ENCODE results near the gene GNB1.

DNA sequence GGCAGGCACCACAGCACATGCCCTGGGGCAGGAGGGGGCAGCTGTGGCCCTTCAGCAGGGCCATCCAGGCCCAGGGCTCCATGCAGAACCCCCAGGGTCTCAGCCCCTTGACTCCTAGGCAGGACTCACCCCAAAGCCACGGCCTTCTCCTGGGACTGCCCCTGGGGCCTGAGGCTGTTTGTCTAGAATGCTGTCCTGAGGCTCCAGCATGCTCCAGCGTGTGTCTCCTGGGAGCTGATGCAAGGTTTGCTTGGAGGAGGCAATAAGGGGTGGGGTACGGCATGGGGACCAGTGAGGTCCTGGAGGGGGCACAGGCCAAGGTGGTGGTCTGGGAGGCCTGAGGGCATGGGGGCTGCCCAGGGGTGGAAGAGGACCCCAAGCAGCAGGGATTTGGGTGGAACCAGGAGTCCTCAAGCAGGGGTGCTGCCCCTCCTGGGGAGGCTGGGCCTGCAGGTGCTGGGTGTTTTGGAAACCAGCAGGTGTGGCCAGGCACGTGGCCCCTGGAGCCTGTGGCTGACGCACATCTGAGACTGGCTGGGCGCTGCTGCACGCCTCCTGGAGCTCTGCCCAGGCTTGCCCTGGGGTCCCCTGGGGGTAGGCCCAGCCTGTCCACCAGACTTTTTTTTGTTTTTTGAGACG, 16.3 kb upstream of the GNB1 start:
- TF ChIP-seq CTCF (conservative IDR thresholded peaks at IDR 0.05; ENCODE audit: low read depth, low read length) (no peak), CEBPB (IDR thresholded peaks at IDR 0.05; ENCODE audit: low read depth, low read length) (no peak), MAFK (IDR thresholded peaks at IDR 0.05; ENCODE audit: low read depth, low read length) (no peak), FOS (IDR thresholded peaks at IDR 0.05; ENCODE audit: low read depth, low read length) (no peak), RAD21 (IDR thresholded peaks at IDR 0.05; ENCODE audit: low read length) (no peak), BHLHE40 (IDR thresholded peaks at IDR 0.05; ENCODE audit: low read depth, low read length) (no peak), MXI1 (IDR thresholded peaks at IDR 0.05; ENCODE audit: borderline replicate concordance, low read depth, low read length) (no peak), POLR2A (IDR thresholded peaks at IDR 0.05; ENCODE audit: low read depth, low read length) (no peak), MAZ (IDR thresholded peaks at IDR 0.05; ENCODE audit: borderline replicate concordance, low read depth, low read length) (no peak), RCOR1 (IDR thresholded peaks at IDR 0.05; ENCODE audit: insufficient replicate concordance, low read length) (no peak), SMC3 (IDR thresholded peaks at IDR 0.05; ENCODE audit: low read depth, low read length) (no peak)

Data from IMR-90 (cell line).